NCI-H446 (cell line): ENCODE measurements around the gene CNTN1.

Source experiments
- DNase-seq, 2 experiments: peaks; one replicate each; lab custom pipeline; 2025; lab: John Stamatoyannopoulos, UW

Gene CNTN1

GRCh38 chr12:40770781-40771180 is 78.5 kb downstream of the CNTN1 start:
- no peak for DNase-seq

GRCh38 chr12:40775661-40776060 is 83.4 kb downstream of the CNTN1 start:
- DNase-seq: no peak

DNA sequence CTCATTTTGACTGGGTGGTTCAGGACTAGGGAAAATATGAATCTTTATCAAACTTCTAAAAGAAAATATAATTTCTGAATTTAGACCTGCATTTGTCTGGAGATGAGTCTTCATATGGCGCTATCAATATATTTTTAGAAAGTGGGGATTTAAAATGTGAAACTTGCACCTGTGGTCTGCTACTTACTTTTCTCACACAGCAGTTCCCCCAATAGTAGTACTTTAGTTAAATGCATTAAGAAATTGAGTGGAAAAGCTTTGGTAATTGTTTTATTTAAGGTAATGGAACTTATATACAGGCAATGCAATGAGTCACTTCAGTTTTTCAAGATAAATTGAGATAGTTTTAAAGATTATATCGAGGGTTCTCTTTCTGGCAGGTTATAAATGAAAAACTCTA is 91.9 kb downstream of the CNTN1 start:
- DNase-seq: no peak

DNA sequence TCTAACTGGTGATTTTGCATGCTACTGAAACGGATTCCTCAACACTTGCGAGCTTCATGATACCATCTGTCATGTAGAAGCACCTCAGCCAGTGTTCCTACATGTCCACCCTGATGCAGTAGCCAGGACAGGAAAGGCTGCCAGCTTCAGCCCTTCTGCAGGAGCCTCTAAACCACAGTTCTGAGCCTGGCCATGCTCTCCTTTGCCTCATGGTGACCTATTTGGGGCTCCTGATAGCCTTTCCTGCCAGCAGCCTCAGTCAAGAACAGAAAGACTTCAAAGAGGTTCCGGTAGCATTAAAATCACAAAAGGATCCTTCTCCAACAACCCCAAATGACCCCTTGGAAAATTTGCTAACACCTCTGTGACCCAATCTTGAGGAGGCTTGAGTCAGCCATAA is 96.0 kb downstream of the CNTN1 start:
- DNase-seq: peak in 1 of 2 experiments; percentile 33

GRCh38 chr12:40792792-40793386 is 100.7 kb downstream of the CNTN1 start:
- no peak for DNase-seq

DNA sequence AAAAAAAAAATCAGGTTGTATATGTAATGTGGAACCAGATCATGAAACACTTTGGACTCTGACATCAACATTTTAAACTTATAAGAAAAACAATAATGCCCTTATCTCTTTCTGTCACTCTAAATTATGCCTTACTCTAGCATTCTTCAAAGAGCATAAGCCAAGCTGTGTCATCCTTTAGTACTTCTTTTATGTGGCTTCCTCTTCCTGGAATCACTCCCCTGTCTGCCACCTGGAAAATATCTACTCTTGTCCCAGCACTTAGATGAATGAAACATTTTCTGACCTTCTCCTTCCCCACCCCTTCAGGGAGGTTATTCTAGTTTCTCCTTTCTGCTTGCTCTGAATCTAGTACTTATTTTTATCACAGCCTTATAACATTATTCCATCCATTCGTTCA is 101.2 kb downstream of the CNTN1 start:
- no peak for DNase-seq

DNA sequence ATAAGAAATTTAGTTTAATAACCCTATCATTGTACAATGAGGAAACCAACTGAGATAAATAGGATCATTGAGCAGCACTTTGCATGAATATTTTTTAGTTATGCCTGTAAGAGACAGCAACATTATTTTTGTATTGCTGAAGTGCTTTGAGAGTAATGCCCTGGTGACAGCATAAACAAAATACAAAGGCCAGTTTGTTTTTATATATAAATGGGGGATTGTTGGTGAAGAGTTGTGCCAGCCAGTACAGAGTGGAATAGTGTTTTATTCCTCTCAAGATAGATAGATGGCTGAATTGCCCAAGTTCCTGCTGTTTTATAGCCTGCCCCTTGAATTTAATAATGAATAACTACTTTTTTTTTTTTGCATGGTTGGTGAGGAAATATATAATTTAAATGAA is 101.8 kb downstream of the CNTN1 start:
- no peak for DNase-seq

- DNase-seq: no peak
Measured at GRCh38 chr12:40801082-40801481, 108.8 kb downstream of the CNTN1 start.

DNA sequence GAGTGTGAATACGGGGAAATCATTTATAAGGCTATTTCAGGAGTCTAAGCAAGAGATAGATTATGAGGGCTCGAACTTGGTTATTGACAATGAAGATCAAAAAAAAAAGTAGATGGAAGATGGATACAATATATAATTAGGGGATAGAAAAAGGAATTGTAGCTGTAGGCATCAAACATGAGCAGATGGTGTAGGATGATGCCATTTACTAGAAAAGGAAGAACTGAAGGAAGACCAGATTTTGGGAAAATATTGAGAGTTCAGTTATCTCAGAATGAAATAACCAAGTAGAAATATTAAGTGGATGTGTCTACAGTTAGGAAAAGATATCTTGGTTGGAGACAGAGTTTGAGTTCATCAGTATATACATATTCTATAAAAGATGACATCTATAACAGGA is 109.6 kb downstream of the CNTN1 start:
- DNase-seq: no peak

GRCh38 chr12:40802656-40803055 is 110.4 kb downstream of the CNTN1 start:
- peak in 1 of 2 experiments; percentile 46 for DNase-seq

GRCh38 chr12:40819436-40820108 is 127.3 kb downstream of the CNTN1 start:
- DNase-seq: peak in 1 of 2 experiments; percentile 58

DNA sequence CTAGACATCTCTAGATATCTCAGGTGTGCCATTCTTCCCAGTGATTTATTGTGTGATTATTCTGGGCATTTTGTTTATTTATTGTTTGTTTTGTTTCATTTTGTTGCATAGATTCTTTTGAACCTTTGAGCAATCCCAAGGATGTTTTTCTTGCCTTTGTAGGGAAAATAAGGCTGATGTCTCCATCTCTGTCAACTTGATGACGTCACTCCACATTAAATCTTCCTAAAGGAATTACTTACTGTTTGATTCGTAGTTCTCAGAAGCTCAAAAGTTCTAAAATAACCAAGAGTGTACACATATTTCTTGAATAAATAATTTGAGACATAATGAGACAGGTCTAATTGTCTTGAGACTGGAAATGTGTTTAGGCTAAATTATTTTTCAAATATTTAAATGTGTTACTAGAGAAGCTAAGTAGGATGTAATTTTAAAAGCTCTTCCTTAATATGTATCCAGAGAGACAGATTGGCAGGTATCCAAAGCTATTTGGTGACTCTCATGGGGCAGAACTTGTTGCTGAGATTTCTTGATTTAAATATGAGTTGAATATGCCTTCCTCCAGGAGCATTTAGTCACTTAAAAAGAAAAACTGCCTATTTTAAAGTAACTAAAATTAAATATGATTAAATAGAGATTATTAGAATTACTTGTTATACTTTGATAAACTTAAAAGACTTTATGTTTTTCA is 128.7 kb downstream of the CNTN1 start:
- peak in 1 of 2 experiments; percentile 57 for DNase-seq

DNA sequence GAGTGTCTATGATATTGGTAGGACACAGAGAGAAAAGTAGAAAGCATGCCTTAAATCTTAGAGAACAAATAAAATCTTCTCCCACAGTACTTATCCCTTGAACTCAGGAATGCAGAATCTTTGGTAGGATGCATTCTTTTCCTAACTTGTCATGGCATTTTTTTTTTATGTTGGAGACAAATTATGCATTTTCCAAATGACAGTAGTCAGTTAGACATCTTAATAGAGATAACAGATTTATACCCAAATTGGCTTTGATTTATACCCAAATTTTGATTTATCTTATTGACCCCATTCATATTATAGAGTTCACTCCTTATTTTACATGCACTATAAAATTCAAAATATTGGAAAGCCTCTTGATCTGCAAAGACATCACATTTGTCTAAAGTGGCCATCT is 132.9 kb downstream of the CNTN1 start:
- DNase-seq: no peak

DNA sequence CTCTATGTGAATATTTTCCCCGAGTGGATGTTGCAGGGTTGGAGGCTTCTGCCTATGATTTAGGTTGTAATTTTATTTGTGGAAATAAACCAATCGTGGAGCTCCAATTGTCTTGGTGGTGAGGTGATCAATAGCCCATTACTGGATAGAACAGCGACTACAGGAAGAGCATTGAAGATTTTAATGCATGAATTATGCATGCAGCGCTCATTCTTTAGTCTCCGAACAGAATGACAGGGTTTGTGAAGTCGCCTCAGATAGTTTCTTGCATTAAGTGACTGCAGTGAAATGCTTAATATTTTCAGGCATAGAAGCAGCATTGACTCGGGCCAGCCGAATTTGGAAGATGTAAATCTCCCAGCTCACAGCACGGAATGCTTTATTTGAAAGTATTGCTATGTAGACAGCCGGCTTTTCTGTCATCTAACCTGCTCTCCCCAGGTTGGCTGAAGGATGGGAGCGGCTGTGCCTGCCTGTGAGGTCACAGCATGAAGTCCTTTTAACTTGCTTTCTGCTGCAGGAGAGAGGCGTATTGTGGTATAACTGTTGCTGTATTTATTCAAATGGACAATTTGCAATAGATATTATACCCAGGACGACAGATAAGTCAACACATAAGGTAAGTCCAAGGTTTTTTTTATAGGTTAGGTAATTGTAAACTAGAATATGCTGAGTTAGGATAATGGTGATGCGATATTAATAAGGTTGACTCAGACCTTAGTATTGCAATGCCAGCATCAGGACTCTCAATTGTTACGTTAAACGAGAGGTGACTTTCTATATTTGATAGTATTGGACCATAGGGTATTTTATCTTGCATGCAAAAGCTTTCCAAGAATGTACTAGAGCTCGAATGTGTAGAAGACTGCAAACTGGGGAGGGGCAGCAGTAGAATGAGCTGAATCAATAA is 135.7 kb downstream of the CNTN1 start:
- peak in 1 of 2 experiments; percentile 25 for DNase-seq

DNA sequence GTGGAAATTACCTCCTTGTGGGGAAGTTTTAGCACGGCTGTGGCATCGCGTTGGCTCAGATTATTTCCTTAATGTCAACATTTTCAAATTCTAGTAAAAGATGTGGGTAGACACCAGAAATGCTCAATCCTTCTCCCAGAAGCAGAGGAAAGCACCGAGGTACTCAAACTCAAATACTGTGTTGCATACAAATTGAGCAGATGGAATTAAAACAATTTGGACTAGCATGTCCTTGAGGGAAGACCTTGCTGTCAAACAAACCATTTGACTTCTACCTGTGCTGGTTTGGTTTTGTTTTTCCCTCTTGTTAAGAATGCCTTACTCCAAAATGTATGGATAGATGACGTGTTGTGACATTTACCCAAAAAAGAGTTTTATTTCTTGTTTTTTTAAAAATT is 136.4 kb downstream of the CNTN1 start:
- DNase-seq: no peak

- DNase-seq: no peak
Measured at GRCh38 chr12:40829738-40830144, 137.5 kb downstream of the CNTN1 start.

DNA sequence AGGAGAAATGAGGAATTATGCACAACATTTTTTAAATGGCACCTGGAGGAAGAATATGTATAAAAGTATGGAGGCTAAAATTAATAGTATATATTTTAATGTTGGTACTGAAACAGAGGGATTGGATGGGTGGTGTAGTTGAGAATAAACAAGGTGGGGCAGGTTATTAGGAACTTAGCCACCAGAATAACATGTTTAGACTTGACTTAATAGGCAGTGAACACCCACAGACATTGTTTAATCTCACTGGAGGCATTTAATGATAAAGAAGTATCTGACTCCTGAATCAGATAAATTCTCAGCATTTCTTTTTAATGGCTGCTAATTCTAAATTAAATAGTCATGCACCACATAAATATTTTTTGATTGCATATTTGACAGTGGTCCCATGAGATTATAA is 139.7 kb downstream of the CNTN1 start:
- no peak for DNase-seq

GRCh38 chr12:40832668-40833067 is 140.4 kb downstream of the CNTN1 start:
- DNase-seq: no peak

DNA sequence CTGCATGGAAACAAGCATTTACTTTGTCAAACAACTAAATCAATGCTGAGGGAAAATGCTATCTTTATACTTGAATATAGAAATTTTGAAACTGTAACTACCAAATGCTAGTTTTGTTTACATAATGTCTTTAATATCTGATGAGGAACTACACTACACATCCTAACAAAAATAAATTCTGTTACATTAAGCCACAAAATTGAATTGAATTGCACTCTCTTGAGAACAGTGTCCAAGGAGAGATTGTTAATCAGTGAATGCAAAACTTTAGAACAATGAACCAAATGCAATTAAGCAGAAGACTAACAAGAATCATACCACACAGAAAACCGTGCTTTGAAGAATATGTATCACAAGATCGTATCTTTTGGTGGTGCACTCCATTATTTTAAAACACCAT is 141.6 kb downstream of the CNTN1 start:
- no peak for DNase-seq

GRCh38 chr12:40834321-40834720 is 142.1 kb downstream of the CNTN1 start:
- DNase-seq: peak; percentile 46 to 61

- DNase-seq: peak in 1 of 2 experiments; percentile 10
Measured at GRCh38 chr12:40837891-40838429, 145.7 kb downstream of the CNTN1 start.

- DNase-seq: no peak
Measured at GRCh38 chr12:40843495-40843894, 151.3 kb downstream of the CNTN1 start.
